Measurements from ENCODE around the gene TAP2.
"Not testable (repeated sequence)": the region's sequence is repeated elsewhere in the genome, so short reads cannot be mapped to it uniquely, and the experiment has no call there.

The TAP2 gene

DNA sequence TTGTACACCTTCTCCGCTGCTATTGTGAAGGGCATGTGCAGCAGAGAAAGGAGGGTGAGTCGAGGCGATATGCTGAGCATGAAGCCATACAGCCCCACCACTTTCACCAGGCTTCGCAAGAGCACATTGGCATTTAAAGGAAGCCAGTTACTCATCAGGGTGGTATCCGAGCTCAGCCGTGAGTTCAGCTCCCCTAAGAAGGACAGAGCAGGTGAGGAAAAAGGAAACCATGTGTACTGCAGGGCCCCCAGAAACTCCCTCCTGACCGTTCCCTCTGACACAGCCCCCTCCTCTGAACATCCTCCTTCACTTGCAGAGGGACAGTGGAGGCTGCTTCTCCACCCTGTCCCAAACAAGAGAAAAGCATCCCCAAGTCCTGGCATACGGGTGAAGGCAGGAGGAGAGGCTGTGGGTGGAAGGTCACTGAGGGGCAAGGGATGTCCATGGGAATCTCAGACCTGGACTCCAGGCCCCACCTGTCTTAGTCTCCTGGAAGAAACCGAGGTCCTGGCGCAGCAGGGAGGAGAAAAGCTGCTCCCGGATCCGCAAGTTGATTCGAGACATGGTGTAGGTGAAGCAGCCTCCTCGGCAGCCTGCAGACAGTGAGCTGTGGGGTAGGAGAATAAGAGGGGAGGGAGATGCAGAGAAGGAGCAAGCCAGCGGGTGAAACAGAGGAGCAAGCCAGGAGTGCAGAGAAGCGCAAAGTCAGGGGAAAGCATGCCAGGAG is 3.2 kb downstream of the TAP2 start:
- DNase-seq (ENCODE audit: low spot score), result no peak

DNA sequence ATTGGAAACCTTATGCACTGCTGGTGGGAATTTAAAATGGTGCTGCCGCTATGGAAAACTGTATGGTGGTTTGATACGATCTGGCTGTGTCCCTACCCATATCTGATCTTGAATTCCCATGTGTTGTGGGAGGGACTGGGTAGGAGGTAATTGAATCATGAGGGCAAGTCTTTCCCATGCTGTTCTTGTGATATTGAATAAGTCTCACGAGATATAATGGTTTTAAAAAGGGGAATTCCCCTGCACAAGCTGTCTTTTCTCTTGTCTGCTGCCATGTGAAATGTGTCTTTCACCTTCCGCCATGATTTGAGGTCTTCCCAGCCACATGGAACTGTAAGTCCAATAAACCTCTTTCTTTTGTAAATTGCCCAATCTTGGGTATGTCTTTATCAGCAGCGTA is 4.9 kb downstream of the TAP2 start:
- no peak for DNase-seq (ENCODE audit: low spot score)

DNA sequence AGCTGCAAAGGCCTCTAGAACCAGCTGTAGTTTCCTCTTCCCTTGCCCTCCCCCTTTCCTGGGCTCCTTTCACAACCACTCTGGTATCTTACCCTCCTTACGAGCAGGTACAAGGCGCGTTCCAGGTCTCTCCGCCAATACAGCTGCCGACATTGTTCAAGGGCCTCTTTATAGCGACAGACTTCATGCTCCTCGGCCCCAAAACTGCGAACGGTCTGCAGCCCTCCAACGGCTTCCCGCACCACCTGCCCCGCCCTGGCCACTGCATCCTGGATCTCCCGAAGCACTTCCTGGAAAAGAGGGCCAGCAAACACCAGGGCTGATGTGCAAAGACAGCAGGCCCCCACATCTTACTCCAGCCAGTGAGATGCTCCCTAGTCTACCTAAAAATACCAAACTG is 6.0 kb downstream of the TAP2 start:
- no peak for DNase-seq (ENCODE audit: low spot score)

DNA sequence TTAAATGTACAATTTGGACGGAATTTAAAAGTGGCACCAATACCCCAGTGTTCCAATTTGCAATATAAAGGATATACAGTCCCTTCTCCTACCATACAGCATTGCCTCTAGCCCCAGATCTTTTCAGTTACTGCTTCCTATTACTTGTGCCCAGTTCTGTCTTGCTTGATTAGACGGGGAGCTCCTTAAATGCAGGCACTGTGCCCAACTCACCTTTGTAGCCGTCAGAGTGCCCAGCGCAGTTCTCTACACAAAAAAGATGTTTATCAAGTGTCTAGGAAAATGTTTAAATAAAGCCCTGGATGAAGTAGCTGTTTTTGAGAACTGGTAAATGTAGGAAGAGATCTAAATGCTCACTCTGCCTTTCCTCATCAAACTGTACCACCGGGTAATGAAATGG is 7.6 kb downstream of the TAP2 start:
- DNase-seq (ENCODE audit: low spot score), result no peak

DNA sequence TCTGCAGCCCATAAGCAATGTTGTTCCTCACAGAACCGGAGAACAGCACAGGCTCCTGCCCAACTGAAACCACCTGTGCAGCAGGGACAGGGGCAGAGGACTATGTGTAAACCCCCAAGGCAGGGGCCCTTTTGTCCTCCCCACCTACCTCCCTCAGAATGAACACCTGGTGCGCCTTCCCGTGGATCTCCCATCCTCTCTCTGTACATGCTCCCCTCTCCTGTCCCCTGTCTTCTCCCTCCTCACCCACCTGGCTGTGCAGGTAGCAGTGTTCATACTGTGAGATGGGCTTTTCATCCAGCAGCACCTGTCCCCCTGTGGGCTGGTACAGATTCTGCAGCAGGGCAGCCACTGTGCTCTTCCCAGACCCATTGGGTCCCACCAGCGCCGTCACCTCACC is 8.5 kb downstream of the TAP2 start:
- DNase-seq (ENCODE audit: low spot score), result no peak

DNA sequence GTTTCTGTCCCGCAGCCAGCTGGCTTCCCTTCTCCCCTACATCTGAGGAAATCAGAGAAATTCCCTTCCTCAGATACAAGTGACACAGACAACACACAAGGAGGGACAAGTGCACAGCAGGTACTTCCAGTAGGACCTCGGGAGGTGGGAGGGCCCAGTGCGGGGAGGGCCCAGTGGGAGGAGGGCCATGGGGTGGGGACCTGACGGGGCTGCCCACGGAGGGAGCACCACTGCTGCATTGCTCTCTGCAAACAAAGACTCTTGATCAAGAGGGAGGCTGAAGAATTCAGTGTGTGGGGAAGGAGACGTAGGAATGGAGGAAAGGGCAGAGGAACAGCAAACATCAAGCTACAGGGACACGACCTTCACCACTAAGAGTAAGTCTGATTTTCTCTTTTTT is 9.0 kb downstream of the TAP2 start:
- DNase-seq (ENCODE audit: low spot score), result no peak

DNA sequence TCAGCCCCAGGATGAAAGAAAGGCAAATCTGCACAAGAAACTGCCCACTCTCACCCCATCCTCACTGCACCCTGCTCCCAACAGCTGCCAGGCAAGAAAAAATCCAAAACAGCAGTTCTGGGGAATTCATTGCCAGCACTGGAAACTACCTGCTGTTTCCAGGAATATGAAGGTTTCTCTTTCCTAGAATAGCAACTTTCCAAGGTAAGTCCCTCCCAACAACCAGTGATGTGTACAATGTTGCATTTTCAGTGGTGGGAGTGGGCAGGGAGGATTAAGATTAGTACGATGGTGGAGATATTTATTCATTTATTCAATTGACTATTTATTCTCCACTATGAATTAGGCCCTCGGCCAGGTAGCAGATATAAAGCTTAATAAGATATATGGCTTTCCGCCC is 11.5 kb downstream of the TAP2 start:
- DNase-seq (ENCODE audit: low spot score), result no peak

DNA sequence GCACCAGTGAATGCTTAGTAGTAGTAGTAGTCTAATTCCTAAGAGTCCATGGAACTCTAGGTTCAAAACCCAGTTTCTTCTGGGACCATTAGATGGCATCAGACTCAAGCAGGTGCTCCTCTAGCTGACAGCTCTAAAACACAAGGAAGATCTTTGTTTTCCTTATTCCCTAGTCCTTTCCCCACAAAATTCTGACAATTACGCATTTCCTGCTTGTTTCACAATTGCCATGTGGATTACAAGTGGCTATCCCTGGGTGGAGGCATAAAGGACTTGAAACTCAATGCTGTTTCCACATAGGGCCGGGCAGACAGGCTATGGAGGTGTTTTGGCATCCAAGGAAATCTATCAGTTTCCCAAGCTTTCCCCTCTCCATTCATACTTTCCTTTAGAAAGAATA is 12.6 kb downstream of the TAP2 start:
- peak; percentile 66 for DNase-seq (ENCODE audit: low spot score)

DNA sequence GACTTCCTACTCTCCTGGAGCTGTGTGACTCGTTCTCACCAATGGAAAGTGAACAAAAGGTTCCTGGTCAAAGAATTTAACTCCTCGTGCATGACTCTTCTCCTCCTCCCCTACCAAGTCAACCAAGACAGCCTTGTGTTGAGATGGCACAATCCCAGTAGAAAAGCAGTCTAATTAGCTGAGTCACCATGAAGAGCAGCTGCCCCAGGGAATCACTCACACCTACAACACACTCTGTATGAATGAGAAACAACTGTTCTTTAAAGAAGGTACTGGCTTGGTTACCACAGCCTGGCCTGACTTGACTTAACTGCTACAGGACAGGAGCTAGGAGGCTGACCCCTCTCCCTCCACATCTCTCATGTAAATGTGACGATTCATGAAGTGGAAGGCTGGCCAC is 18.8 kb downstream of the TAP2 start:
- peak; percentile 63 for DNase-seq (ENCODE audit: low spot score)

DNA sequence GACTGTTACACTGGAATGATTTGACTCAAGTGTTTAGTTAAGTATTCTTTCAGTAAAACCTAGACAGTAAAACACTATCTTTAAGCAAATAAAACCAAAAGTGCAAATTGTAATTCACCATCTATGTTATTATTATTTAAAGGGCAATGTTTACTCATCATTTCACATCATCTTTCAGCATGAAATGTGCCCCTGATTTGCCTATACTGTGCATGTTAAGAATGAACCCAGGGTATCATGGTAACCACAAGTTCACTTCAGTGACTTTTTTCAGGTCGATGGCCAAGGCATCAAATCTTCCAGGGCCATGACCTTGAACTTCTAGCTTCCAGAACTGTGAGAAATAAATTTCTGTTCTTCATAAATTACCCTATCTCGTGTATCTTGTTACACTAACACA is 19.7 kb downstream of the TAP2 start:
- no peak for DNase-seq (ENCODE audit: low spot score)

DNA sequence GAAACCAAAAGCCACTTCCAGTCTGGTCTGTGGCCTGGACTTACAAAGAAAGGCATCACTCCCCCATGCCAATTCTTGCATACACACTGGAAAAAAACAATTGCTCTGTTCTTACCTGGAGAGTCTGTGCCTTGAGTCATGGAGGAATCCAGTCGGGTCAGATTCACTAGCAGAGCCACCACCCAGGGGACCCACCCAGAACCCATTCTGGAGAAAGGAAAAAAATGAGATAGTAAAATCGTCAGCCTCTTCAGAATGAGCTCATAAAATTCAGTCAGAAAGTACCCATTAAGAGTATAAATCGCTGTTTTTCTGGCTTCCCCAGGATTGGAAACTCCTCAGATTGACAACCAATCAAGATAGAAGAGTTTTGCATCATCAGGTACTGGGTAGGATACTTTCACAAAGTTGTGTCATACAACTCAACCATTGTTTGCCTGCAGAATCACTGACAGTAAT is 21.8 kb downstream of the TAP2 start, which contains the start of gene HLA-DOB:
HLA-DOB (minus strand) TSS at position 257 of the 459 bp plus-strand sequence; CDS start at position 206, 51 bp downstream.
- DNase-seq (ENCODE audit: low spot score), result peak; percentile 23

DNA sequence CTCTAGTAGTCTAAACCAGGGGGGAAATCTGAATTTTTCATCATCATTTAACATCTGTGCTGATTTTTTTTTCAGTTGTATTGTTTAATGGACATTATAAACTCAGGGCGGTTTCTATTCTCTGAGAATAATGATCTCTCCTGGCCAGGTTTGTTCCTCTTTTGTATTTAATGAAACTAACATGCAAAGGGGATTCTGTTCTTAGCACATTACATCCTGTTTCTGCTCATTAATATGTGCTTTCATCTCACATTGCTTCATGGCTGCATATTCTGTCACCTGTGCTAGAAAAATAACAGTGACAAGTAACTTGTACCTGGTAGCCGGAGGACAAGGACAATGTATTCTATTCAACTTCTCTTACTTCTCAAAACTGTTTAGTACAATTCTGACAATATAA is 22.5 kb downstream of the TAP2 start:
- DNase-seq (ENCODE audit: low spot score), result no peak

DNA sequence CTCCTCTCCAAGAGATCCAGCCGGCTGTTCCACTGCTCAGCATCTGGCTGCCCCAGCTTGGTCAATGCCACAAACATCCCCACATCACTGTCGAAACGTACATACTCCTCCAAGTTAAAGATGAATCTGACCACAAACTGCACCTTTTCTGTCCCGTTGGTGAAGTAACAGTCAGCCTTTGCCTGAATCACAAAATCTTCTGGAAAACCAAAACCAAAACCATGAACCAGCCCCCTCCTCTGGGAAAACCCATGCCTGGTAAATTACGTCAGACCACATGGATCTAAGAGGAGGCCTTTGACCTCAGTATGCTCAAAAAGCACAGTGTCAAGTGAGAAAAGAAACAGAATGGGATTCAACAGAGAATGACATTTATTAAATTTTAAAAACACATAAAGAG is 23.4 kb downstream of the TAP2 start:
- peak; percentile 26 for DNase-seq (ENCODE audit: low spot score)

DNA sequence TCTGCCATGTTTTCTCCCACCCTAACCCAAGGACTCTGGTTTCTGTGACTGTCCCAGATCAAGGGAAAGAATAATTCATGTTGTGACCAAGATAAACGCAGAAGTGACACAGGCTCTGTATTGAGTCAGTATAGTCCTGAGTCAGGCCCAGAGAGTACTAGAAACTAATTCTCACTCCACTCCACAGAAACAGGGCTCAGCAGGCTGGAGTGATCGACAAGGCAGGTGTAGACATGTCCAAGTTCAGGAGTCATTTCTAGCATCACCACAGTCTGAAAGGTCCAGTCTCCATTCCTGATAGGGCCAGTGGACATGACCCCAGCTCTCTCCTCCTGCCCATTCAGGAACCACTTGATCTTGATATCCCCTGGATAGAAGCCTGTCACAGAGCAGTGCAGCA is 24.4 kb downstream of the TAP2 start:
- no peak for DNase-seq (ENCODE audit: low spot score)

DNA sequence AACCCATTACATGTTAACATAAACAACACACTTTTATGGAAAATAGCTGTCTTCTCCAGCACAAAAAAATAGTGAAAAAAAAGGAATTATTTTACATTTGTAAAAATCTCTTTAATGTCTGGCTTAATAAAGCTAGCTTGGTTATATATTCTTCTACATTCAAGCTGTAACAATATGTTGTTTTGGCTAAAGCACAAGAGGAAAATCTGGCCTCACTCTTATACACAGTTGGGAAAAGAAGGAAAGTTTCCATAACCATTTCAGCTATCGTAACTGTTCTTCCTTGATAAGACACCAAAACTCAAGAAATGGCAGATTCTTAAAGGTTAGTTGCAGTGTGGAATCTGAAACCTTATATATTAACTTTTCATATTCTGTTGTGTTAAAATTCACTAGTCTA is 29.4 kb downstream of the TAP2 start:
- DNase-seq (ENCODE audit: low spot score), result no peak

DNA sequence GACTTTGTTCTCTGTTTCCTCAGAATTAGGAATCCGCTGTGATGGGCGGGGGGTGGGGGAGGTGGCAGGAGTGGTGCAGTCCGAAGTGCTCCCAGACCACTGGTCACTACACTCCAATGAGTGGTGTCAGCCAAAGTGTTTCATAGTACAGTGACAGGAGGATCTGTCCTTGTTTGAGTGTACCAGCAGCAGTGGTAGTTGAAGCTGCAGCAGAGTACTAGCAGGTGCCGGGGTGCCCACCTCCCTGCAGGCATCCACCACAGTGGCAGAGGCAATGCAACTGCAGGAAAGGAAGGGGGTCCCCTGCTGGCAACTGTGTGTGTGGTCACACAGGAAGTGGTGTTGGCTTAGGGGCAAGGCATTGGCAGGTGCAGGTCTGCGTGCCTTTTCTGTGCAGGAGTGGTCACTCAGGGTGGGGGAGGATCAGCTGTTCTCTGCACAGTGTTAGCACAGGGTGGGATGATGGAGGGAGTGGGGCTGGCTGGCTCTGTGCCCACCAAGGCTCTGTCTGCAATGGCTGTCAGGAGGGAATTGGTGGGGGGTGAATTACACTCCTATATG is 31.4 kb downstream of the TAP2 start:
- no peak for DNase-seq (ENCODE audit: low spot score)

DNA sequence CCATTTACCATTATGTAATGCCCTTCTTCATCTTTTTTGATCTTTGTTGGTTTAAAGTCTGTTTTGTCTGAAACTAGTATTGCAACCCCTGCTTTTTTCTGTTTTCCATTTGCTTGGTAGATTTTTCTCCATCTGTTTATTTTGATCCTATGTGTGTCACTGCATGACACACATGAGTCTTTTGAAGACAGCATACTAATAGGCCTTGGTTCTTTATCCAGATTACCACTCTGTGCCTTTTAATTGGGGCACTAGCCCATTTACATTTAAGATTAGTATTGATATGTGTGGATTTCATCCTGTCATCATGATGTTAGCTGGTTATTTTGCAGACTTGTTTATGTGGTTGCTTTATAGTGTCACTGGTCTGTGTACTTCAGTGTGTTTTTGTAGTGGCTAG is 33.1 kb downstream of the TAP2 start:
- DNase-seq (ENCODE audit: low spot score), result not testable (repeated sequence)

DNA sequence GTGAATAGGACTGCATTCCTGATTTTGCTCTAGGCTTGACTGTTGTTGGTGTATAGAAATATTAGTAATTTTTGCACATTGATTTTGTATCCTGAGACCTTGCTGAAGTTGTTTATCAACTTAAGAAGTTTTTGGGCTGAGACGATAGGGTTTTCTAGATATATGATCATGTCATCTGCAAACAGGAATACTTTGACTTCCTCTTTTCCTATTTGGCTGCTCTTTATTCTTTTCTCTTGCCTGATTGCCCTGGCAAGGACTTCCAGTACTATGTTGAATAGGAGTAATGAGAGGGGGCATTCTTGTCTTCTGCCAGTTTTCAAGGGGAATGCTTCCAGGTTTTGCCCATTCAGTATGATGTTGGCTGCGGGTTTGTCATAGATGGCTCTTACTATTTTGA is 35.1 kb downstream of the TAP2 start:
- no peak for DNase-seq (ENCODE audit: low spot score)

DNA sequence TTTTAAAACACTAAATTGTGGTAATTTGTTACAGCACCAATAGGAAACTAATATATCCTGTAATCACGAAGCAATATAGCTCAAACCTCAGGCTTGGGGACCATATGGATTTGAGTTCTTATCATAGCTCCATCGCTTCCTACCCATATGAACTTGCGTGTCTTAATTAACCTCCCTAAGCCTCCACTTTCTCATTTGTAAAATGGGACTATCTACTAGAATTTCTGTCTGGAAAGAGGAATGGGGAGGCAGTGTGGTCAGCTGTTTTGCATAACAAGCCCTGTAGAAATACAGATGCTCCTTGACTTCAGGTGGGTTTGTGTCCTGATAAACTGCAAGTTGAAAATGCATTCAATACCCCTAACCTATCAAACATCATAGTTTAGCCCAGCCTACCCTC is 38.8 kb downstream of the TAP2 start:
- no peak for DNase-seq (ENCODE audit: low spot score)

DNA sequence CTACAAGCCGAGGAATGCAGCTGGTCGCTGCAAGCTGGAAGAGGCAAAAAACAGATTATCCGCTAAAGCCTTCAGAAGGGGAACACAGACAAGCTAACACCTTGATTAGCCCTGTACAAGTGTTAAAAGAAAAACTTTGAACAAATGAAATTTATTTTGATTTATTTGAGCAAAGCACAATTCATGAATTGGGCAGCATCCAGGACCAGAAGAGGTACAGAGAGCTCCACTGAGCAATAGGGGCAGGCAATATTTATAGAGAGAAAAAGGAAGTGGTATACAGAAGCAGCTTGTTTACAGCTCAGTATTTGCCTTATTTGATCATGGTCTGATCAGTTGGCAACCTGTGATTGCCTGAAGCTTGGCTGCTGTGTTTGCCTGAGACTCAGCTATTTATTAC is 39.4 kb downstream of the TAP2 start:
- DNase-seq (ENCODE audit: low spot score), result no peak

DNA sequence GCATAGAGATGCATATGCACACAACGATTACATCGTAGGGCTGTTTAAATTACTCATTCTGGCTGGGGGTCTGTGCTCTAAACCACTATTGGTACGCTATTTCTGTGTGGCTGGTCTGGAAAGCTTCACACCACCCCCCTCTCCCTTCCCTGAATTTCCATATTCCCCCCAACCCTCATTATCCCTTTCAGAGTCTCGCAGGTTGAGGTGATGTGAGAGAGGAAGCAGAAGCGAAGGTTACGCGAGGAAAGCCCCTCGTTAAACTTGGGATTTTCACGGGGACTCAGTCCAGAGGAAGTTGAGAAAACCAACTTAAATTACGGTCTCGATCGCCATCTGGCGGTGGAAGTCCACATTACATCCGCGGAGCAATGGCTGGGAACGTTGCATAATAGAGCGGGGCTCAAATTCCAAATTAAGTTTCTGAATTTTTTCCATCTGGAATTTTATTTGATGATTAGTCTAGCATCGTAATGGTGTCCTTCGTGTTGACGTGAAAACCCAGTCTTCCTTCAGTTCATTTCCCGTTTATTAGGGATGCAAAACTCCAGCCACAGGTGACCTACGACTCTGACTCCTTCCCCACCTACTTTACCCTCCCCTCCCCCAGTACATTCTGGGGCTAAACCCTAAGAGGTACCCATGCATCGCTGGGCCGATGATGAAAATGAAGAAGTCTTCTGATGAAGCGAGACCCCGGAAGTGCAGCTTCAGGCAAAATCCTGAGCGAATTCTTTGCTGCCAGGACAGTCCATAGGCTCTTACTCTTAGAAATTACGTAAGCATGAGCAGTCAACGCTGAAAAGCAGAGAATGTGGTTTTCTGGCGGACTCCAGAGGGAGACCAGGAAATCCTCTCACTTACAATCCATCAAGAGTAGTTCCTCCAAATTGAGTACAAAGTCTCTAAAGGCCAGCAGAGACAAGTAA is 41.4 kb downstream of the TAP2 start:
- peak; percentile 76 for DNase-seq (ENCODE audit: low spot score)

DNA sequence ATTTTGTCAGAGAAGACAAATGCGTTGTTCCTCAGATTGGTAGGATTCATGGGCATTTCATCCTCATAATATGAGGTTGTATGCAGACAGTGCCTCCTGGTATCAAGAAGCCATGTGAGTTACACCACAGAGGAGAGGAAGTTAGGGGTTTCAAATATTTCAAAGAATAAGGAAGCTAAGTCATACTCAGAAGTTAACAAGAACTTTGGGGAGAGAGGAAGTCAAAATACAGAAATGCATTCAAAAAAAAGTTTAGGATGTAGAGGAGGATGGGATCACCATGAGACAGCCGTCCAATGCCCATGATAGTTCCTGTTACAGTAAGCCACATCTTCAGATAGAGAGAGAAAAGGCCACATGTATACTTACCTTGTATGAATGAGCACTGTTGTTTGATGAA is 44.0 kb downstream of the TAP2 start:
- no peak for DNase-seq (ENCODE audit: low spot score)

DNA sequence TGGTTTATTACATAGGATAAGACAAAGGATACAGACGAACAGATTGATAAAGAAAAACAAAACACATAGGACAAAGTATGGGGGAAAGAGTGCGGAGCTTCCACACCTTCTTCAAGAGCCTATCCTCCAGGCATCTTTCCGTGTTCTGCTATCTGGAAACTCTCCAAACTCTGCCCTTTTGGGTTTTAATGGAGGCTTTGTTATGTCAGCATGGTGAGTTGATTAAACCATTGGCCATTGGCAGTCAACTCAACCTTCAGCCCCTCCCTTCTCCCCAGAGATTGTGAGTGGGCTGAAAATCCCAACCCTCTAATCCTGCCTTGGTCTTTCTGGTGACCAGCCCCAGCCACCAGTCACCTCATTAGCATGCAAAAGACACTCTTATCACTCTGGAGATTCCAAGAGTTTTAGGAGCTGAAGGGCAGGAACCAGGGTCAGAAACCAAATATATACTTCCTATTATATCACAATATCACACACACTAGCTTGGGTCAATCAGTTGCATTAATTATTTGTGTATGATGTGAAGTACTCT is 45.6 kb downstream of the TAP2 start:
- DNase-seq (ENCODE audit: low spot score), result no peak
